ENCODE measurements around the gene KCNT2.

KCNT2 gene

DNA sequence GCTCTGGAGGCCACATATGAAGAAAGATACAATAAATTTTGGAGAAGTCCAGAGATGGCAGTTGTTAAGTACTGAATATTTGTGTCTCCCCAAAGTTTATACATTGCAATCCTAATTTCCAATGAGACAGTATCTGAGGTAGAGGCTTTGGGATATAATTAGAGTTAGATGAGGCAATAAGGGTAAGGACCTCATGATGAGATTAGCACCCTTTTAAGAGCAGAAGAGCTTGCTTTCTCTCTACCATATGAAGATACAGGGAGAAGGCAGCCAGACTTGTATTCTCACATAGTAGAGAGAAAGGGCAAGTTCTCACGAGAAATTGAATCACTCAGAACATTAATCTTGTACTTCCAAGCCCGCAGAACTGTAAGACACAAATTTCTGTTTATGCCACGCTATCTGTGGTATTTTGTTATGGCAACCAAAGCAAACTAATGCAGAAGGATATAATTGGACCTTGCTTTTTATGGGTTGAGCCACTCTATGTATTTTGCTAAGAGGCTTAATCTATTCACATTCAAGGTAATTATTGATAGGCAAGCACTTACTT is 430.1 kb downstream of the KCNT2 start:
- DNase-seq = no peak
